Measurements from ENCODE around the gene MMP24.
"Not testable (repeated sequence)": the region's sequence is repeated elsewhere in the genome, so short reads cannot be mapped to it uniquely, and the experiment has no call there.

Gene MMP24

DNA sequence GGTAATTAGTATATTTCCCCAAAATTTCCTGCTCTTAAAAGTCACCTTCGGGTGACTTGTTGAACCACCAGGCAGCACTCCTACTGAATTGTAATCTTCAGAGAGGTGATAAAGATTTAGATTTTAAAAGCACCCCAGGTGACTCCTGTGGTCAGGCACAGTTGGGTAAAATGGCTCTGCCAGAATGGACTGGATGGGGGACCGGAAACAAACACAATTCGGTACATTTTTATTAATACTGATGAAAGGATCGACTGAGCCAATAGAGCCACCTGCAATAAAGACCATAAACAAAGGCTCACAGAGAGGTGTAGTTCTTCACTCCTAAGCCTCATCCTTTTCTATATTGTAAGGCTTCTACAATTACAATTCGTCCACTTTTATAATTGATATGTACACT, 85.3 kb downstream of the MMP24 start:
- no peaks in the 10 kb centered on the region for H3K9me2 ChIP-seq (ENCODE audit: low read depth, low read length)
- H2AFZ ChIP-seq (ENCODE audit: low read length) = no peak overlapping the region
- H3K27ac ChIP-seq (ENCODE audit: low read depth, low read length, poor library complexity, severe bottlenecking) = no peak overlapping the region
- H3F3A ChIP-seq (ENCODE audit: insufficient read depth, low read length) = no peaks in the 10 kb centered on the region
- no peak overlapping the region for H3K4me3 ChIP-seq (ENCODE audit: low read depth, low read length, poor library complexity, severe bottlenecking)
- H3K79me2 ChIP-seq (ENCODE audit: insufficient read depth, low read length) = no peaks in the 10 kb centered on the region
- H3K9ac ChIP-seq (ENCODE audit: low read length) = no peak overlapping the region
- no peaks in the 10 kb centered on the region for H3K9me3 ChIP-seq (ENCODE audit: low read length)
- H4K20me1 ChIP-seq (ENCODE audit: insufficient read depth, low read length) = no peaks in the 10 kb centered on the region
- no peak overlapping the region for H3K4me2 ChIP-seq (ENCODE audit: low read length)
- H3K36me3 ChIP-seq (ENCODE audit: insufficient read depth, low read length) = peaks cover 6% of the 10 kb centered on the region; the same call in 1 of the 2 replicates
- H3K4me1 ChIP-seq (ENCODE audit: insufficient read depth, low read length, severe bottlenecking) = no peaks in the 10 kb centered on the region
- no peaks in the 10 kb centered on the region for H3K27me3 ChIP-seq (ENCODE audit: insufficient read depth, low read length)
- no peak for TF ChIP-seq EZH2 (IDR thresholded peaks at IDR 0.05; ENCODE audit: borderline replicate concordance, low read length)
- TF ChIP-seq, protein P1, sequence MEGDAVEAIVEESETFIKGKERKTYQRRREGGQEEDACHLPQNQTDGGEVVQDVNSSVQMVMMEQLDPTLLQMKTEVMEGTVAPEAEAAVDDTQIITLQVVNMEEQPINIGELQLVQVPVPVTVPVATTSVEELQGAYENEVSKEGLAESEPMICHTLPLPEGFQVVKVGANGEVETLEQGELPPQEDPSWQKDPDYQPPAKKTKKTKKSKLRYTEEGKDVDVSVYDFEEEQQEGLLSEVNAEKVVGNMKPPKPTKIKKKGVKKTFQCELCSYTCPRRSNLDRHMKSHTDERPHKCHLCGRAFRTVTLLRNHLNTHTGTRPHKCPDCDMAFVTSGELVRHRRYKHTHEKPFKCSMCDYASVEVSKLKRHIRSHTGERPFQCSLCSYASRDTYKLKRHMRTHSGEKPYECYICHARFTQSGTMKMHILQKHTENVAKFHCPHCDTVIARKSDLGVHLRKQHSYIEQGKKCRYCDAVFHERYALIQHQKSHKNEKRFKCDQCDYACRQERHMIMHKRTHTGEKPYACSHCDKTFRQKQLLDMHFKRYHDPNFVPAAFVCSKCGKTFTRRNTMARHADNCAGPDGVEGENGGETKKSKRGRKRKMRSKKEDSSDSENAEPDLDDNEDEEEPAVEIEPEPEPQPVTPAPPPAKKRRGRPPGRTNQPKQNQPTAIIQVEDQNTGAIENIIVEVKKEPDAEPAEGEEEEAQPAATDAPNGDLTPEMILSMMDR (IDR thresholded peaks at IDR 0.05; ENCODE audit: low read length) = no peak

DNA sequence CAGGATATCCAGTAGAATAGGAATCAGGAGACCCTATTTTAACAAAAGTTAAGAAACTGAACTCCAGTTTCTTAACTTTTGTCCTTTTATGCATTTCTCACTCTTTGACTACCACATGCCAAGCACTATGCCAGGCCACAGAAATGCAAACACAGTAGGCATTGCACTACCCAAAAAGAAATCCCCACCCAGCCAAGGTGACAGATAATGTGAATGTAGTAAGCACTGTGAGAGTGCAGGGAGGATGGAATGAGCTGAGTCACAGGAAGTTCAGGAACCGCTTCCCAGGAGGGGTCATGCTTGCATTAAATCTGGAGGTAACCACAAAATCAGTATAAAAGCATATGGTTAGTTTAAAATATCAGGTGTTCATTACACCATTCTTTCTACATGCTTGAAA, 85.8 kb downstream of the MMP24 start:
- TF ChIP-seq EZH2 (IDR thresholded peaks at IDR 0.05; ENCODE audit: borderline replicate concordance, low read length) = no peak
- TF ChIP-seq, protein P1 (IDR thresholded peaks at IDR 0.05; ENCODE audit: low read length) = no peak
- Histone ChIP-seq H3K36me3 (ENCODE audit: insufficient read depth, low read length) (peaks cover 6% of the 10 kb centered on the region; the same call in 1 of the 2 replicates), H2AFZ (ENCODE audit: low read length) (no peak overlapping the region), H3K4me3 (ENCODE audit: low read depth, low read length, poor library complexity, severe bottlenecking) (no peak overlapping the region), H4K20me1 (ENCODE audit: insufficient read depth, low read length) (no peaks in the 10 kb centered on the region), H3K9me3 (ENCODE audit: low read length) (no peaks in the 10 kb centered on the region), H3K4me1 (ENCODE audit: insufficient read depth, low read length, severe bottlenecking) (no peaks in the 10 kb centered on the region), H3F3A (ENCODE audit: insufficient read depth, low read length) (no peaks in the 10 kb centered on the region), H3K4me2 (ENCODE audit: low read length) (no peak overlapping the region), H3K27me3 (ENCODE audit: insufficient read depth, low read length) (no peaks in the 10 kb centered on the region), H3K9ac (ENCODE audit: low read length) (no peak overlapping the region), H3K79me2 (ENCODE audit: insufficient read depth, low read length) (no peaks in the 10 kb centered on the region), H3K27ac (ENCODE audit: low read depth, low read length, poor library complexity, severe bottlenecking) (no peak overlapping the region), H3K9me2 (ENCODE audit: low read depth, low read length) (no peaks in the 10 kb centered on the region)

DNA sequence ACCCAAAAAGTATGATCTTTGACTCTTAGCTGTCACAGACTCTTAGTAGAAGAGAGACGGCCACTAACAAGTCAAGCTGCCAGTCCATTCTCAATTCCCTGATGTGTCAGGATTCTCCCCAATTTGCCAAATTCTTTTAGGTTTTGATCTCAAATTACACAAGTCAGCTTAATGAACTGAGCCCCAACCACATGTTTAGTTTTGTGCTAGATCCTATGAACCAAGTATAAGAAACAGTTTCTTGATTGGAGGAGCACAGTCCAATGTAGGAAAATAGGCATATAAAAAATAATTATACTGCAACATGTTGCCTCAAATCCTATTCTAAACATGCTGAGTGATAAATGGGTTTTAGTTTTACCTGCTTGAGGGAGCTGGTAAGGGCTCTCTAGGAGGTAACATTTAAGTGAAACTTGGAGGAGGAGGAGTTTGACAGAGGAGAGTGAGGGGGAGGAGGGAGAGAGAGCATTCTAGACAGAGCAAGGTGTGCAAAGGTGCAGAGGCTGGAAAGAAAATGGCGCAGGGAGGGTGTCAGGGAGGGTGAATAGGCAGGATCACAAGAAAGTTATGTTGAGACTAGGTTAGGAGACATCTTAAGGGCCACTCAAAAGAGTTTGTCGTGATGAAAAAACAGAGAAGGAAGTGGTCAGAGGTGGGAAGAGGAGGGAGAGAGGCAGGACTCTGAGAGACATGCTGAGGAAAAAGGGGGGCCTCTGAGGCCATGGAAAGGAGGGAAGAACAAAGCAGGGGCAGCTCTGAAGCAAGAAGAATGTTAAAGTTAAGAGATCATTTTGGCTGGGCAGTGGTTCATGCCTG, 88.5 kb downstream of the MMP24 start:
- Histone ChIP-seq H3K9me2 (ENCODE audit: low read depth, low read length) (no peaks in the 10 kb centered on the region), H2AFZ (ENCODE audit: low read length) (no peak overlapping the region), H3K9ac (ENCODE audit: low read length) (no peak overlapping the region), H3K9me3 (ENCODE audit: low read length) (no peaks in the 10 kb centered on the region), H4K20me1 (ENCODE audit: insufficient read depth, low read length) (no peaks in the 10 kb centered on the region), H3K27me3 (ENCODE audit: insufficient read depth, low read length) (no peaks in the 10 kb centered on the region), H3K4me3 (ENCODE audit: low read depth, low read length, poor library complexity, severe bottlenecking) (no peak overlapping the region), H3K4me2 (ENCODE audit: low read length) (no peak overlapping the region), H3K27ac (ENCODE audit: low read depth, low read length, poor library complexity, severe bottlenecking) (no peak overlapping the region), H3K79me2 (ENCODE audit: insufficient read depth, low read length) (no peaks in the 10 kb centered on the region), H3K4me1 (ENCODE audit: insufficient read depth, low read length, severe bottlenecking) (no peaks in the 10 kb centered on the region), H3F3A (ENCODE audit: insufficient read depth, low read length) (no peaks in the 10 kb centered on the region), H3K36me3 (ENCODE audit: insufficient read depth, low read length) (peaks cover 6% of the 10 kb centered on the region; the same call in 1 of the 2 replicates)
- TF ChIP-seq, protein P1 (IDR thresholded peaks at IDR 0.05; ENCODE audit: low read length) = no peak
- no peak for TF ChIP-seq EZH2 (IDR thresholded peaks at IDR 0.05; ENCODE audit: borderline replicate concordance, low read length)

DNA sequence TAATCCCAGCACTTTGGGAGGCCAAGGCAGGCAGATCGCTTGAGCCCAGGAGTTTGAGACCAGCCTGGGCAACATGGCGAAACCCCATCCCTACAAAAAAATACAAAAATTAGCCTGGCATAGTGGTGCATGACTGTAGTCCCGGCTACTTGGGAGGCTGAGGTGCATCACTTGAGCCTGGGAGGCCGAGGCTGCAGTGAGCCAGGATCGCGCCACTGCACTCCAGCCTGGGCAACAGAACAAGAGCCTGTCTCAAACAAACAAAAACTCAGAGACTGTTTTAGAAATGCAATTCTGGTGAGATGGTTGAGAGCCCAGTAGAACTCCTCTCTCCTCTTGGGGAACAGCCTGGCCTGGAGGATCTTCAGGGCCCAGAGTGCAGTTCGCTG, 89.1 kb downstream of the MMP24 start:
- not testable (repeated sequence) for H3K27ac ChIP-seq (ENCODE audit: low read depth, low read length, poor library complexity, severe bottlenecking); H2AFZ ChIP-seq (ENCODE audit: low read length); H3K9ac ChIP-seq (ENCODE audit: low read length); H3K9me3 ChIP-seq (ENCODE audit: low read length); H3K4me3 ChIP-seq (ENCODE audit: low read depth, low read length, poor library complexity, severe bottlenecking); H3K27me3 ChIP-seq (ENCODE audit: insufficient read depth, low read length); H3K4me2 ChIP-seq (ENCODE audit: low read length); H3K9me2 ChIP-seq (ENCODE audit: low read depth, low read length); H3K79me2 ChIP-seq (ENCODE audit: insufficient read depth, low read length); H4K20me1 ChIP-seq (ENCODE audit: insufficient read depth, low read length); H3F3A ChIP-seq (ENCODE audit: insufficient read depth, low read length); H3K4me1 ChIP-seq (ENCODE audit: insufficient read depth, low read length, severe bottlenecking); H3K36me3 ChIP-seq (ENCODE audit: insufficient read depth, low read length)

Measured in OCI-LY1 (cell line).